K562 (cell line): ENCODE data around the gene EVI5. TPM values are rescaled to one million over a fixed set of nuclear protein-coding genes. Genes with fewer than 3 reads are reported as not detected.
A peak's percentile ranks its signal among the peaks of the same experiment; 100 is the strongest.

Experiments used
- ATAC-seq: fragments of 200-7000 bp; cut with Tn5 transposase; 3 replicates; pipeline ENCODE4 v1.9.1; 2020; ENCODE audit warnings: moderate library complexity
- BruUV-seq: library from RNA; stranded (reverse); fragments of 400-500 nt; replicated peaks from 2 replicates; lab custom pipeline; 2021; lab: Mats Ljungman, UMichigan
- CTCF ChIA-PET: fragments of 300-600 bp; formaldehyde crosslinking; extraction: SDS; loops from one replicate; lab custom pipeline; 2021; ENCODE audit warnings: low intra/inter-chr PET ratio; lab: Yijun Ruan, JAX
- POLR2A ChIA-PET: fragments of 300-600, 350-650 bp; sonication (Branson Sonifier 250); formaldehyde crosslinking; extraction: SDS; loops from one replicate; lab custom pipeline; 2021; ENCODE audit warnings: antibody characterized with exemption, inconsistent platforms; lab: Yijun Ruan, JAX
- DNase-seq, 4 experiments: peaks; one replicate each; pipeline versions ENCODE4 v3.0.0 to v3.0.0-alpha.2; 2011 to 2018; ENCODE audit warnings: low spot score in 3 of 4, mixed read lengths in 3 of 4; ENCODE audit errors: extremely low read depth in 1 of 4
- FAIRE-seq: peaks from 2 replicates; lab custom pipeline; 2011; peaks lifted over from hg19 to GRCh38; lab: Jason Lieb, UNC
- H2AFZ ChIP-seq: 2 replicates; pipeline ENCODE4 v1.6.0; 2011; ENCODE audit warnings: low read depth, low read length, control low read depth, inconsistent platforms
- H3K27ac ChIP-seq: fragments of 200-600 bp; 3 replicates; pipeline ENCODE4 v1.8.0; 2011; ENCODE audit warnings: low read depth, mild to moderate bottlenecking, control low read depth, inconsistent platforms, low read length, moderate library complexity, mixed read lengths; ENCODE audit errors: extremely low read depth
- H3K27me3 ChIP-seq, 2 experiments: fragments of 300-600 bp in 1 of 2; 2 replicates in 1 of 2; 3 replicates in 1 of 2; pipeline versions ENCODE4 v1.6.0 to v1.8.0; 2011; ENCODE audit warnings: inconsistent platforms in 2 of 2, low read length in 2 of 2, mild to moderate bottlenecking in 1 of 2, mixed read lengths in 1 of 2, moderate library complexity in 1 of 2; ENCODE audit not compliant: control insufficient read depth in 2 of 2, insufficient read depth in 2 of 2
- H3K36me3 ChIP-seq: fragments of 300-600 bp; 3 replicates; pipeline ENCODE4 v1.8.0; 2011; ENCODE audit warnings: mild to moderate bottlenecking, low read length, inconsistent platforms; ENCODE audit not compliant: control insufficient read depth, insufficient read depth
- H3K4me1 ChIP-seq, 2 experiments: fragments of 200-600 bp in 1 of 2; replicated peaks in 1 of 2; 2 replicates in 1 of 2; 3 replicates in 1 of 2; pipeline versions ENCODE4 v1.5.1 to v1.8.0; 2011; ENCODE audit warnings: inconsistent platforms in 2 of 2, low read length in 2 of 2, mild to moderate bottlenecking in 1 of 2, mixed read lengths in 1 of 2, moderate library complexity in 1 of 2; ENCODE audit not compliant: control insufficient read depth in 2 of 2, insufficient read depth in 2 of 2
- H3K4me2 ChIP-seq: 2 replicates; pipeline ENCODE4 v1.6.1; 2011; ENCODE audit warnings: low read length, control low read depth, inconsistent platforms, mixed read lengths; ENCODE audit not compliant: insufficient read depth
- H3K4me3 ChIP-seq: fragments of 200-600 bp; sonication (generic), shearing (Covaris generic); 2 replicates; pipeline ENCODE4 v1.5.1; 2016; ENCODE audit warnings: control low read depth, inconsistent platforms
- H3K79me2 ChIP-seq: fragments of 200-600 bp; 3 replicates; pipeline ENCODE4 v1.8.0; 2011; ENCODE audit warnings: low read length, inconsistent platforms; ENCODE audit not compliant: control insufficient read depth, insufficient read depth
- H3K9ac ChIP-seq, 2 experiments: 2 replicates each; pipeline versions ENCODE4 v1.6.0 to v1.6.1; 2011; ENCODE audit warnings: low read depth in 2 of 2, low read length in 2 of 2, control low read depth in 1 of 2, inconsistent platforms in 1 of 2, mild to moderate bottlenecking in 1 of 2, mixed read lengths in 1 of 2; ENCODE audit not compliant: insufficient read depth in 1 of 2
- H3K9me1 ChIP-seq: one replicate; pipeline ENCODE4 v1.6.0; 2011; ENCODE audit warnings: inconsistent platforms, mild to moderate bottlenecking, low read length, moderate library complexity; ENCODE audit not compliant: control insufficient read depth, insufficient read depth
- H3K9me3 ChIP-seq: replicated peaks from 2 replicates; pipeline ENCODE4 v1.5.1; 2011; ENCODE audit warnings: low read depth, low read length, inconsistent platforms; ENCODE audit not compliant: control insufficient read depth, insufficient read depth
- H4K20me1 ChIP-seq: replicated peaks from 2 replicates; pipeline ENCODE4 v1.6.1; 2011; ENCODE audit warnings: low read length, inconsistent platforms, mixed read lengths; ENCODE audit not compliant: control insufficient read depth, insufficient read depth
- CC2D1A ChIP-seq: fragments of 450-650 bp; IDR thresholded peaks from 2 replicates; pipeline ENCODE4 v1.6.1; 2017; ENCODE audit warnings: mild to moderate bottlenecking
- CEBPB ChIP-seq: fragments of 450-650 bp; IDR thresholded peaks from 2 replicates; pipeline ENCODE4 v1.6.1; 2016; ENCODE audit warnings: missing genetic modification characterization, missing compliant biosample characterization
- CEBPG ChIP-seq, 3 experiments: fragments of 200-800 bp in 1 of 3; sonication (Bioruptor generic) in 1 of 3; sonication (generic) in 1 of 3; formaldehyde crosslinking in 1 of 3; IDR thresholded peaks in 2 of 3; conservative IDR thresholded peaks in 1 of 3; 2 replicates each; pipeline versions ENCODE4 v1.6.1 to v1.8.0; 2016 to 2022; ENCODE audit warnings: missing compliant biosample characterization in 2 of 3, missing genetic modification characterization in 2 of 3, mild to moderate bottlenecking in 1 of 3, missing genetic modification reagents in 1 of 3
- KAT7 ChIP-seq: sonication (generic); formaldehyde crosslinking; IDR thresholded peaks from 2 replicates; pipeline ENCODE4 v1.8.0; 2022; ENCODE audit warnings: missing genetic modification reagents, mild to moderate bottlenecking, borderline replicate concordance
- MAFF ChIP-seq: IDR thresholded peaks from 2 replicates; pipeline ENCODE4 v1.6.1; 2012; ENCODE audit warnings: low read length, improper control_type of control experiment
- MAZ ChIP-seq, 2 experiments: fragments of 450-650 bp in 1 of 2; sonication (generic) in 1 of 2; formaldehyde crosslinking; IDR thresholded peaks in 1 of 2; conservative IDR thresholded peaks in 1 of 2; 2 replicates each; pipeline versions ENCODE4 v1.4.0 to v1.5.0; 2020; ENCODE audit warnings: mild to moderate bottlenecking in 1 of 2, missing genetic modification reagents in 1 of 2
- POLR2B ChIP-seq: fragments of 450-650 bp; IDR thresholded peaks from 2 replicates; pipeline ENCODE4 v1.6.1; 2018; ENCODE audit warnings: low read depth; ENCODE audit not compliant: partially characterized antibody
- RAD21 ChIP-seq, 2 experiments: fragments of 250-450 bp in 1 of 2; fragments of 450-650 bp in 1 of 2; sonication (Bioruptor Pico) in 1 of 2; formaldehyde crosslinking in 1 of 2; IDR thresholded peaks in 1 of 2; conservative IDR thresholded peaks in 1 of 2; 2 replicates each; pipeline versions ENCODE4 v1.4.0 to v1.8.0; 2020 to 2022; ENCODE audit warnings: mild to moderate bottlenecking in 2 of 2, moderate library complexity in 1 of 2
- SMARCA4 ChIP-seq: fragments of 450-650 bp; IDR thresholded peaks from 2 replicates; pipeline ENCODE4 v1.6.1; 2016
- SOX6 ChIP-seq: fragments of 450-650 bp; IDR thresholded peaks from 2 replicates; pipeline ENCODE4 v1.6.1; 2014; ENCODE audit warnings: mild to moderate bottlenecking
- ZNF277 ChIP-seq: fragments of 250-450 bp; sonication (Bioruptor Pico); IDR thresholded peaks from 2 replicates; pipeline ENCODE4 v1.8.0; 2022; ENCODE audit warnings: inconsistent platforms, mild to moderate bottlenecking, moderate library complexity, borderline replicate concordance
- WGBS: fragments of 100-300 bp; shearing (Covaris generic); methylation state at CpG from one replicate; pipeline ENCODE4 v1.1.6; 2016; ENCODE audit warnings: low coverage, mixed read lengths; ENCODE audit not compliant: insufficient coverage; ENCODE audit errors: missing lambda C conversion rate; 5-methylcytosine and 5-hydroxymethylcytosine counted together
- in situ Hi-C: fragments of 300-500 bp; cut with MboI; formaldehyde crosslinking; loops from 4 replicates; pipeline ENCODE4 v1.15.0; 2018; ENCODE audit warnings: inconsistent platforms, mixed read lengths
- intact Hi-C: fragments of 100-400 bp; cut with micrococcal nuclease; formaldehyde crosslinking; loops from 2 replicates; pipeline ENCODE4 v1.14.2; 2022
- polyA plus RNA-seq, 8 experiments: library from polyadenylated mRNA; depleted of rRNA in 4 of 8; stranded (reverse) in 5 of 8; unstranded in 3 of 8; fragments of >200 nt; fragmentation: Nextera tagmentation in 2 of 8; fragmentation: Illumina TruSeq in 1 of 8; extraction: Ambion mirVana in 2 of 8; extraction: Trizol in 1 of 8; gene quantifications; 2 replicates each; pipeline versions ENCODE4 v1.2.1 to v1.2.3, GENCODE V29; 2011 to 2014; ENCODE audit warnings: inconsistent platforms in 1 of 8, missing spikeins in 1 of 8
- total RNA-seq, 7 experiments: library from RNA; depleted of rRNA in 6 of 7; stranded (reverse); fragments of >200 nt in 6 of 7; fragmentation: Illumina TruSeq in 2 of 7; extraction: Trizol in 2 of 7; gene quantifications; 2 replicates each; pipeline versions ENCODE4 v1.2.1 to v1.2.3, GENCODE V29; 2011 to 2021; ENCODE audit warnings: low replicate concordance in 1 of 7

The EVI5 gene
- total and polyA plus RNA-seq, 9 of the 15 experiments (the other 6 are each of a cell fraction or from before 2014, with no cell fraction given): 1.7 to 50.1 (median 13.7) TPM

- DNase-seq (no peak), ATAC-seq (no peak), FAIRE-seq (no peak)
- Histone ChIP-seq H2AFZ (no peak overlapping the region), H3K27me3 (no peaks in the 10 kb centered on the region), H3K4me2 (no peak overlapping the region), H4K20me1 (no peaks in the 10 kb centered on the region), H3K36me3 (peaks cover 43% of the 10 kb centered on the region), H3K9me3 (no peaks in the 10 kb centered on the region), H3K9me1 (no peaks in the 10 kb centered on the region), H3K4me3 (no peak overlapping the region), H3K4me1 (no peaks in the 10 kb centered on the region), H3K9ac (no peak overlapping the region), H3K27ac (no peak overlapping the region), H3K79me2 (no peaks in the 10 kb centered on the region)
- intact Hi-C loops (no loop called here), in situ Hi-C loops (no loop called here)
- WGBS: 6% methylated on average over 1 of the region's 1 CpG
- no TSS peak for BruUV-seq
- ChIA-PET POLR2A (interaction anchor here (1.0 kb wide), 1 partner anchor 9 kb away, joined by 3 read pairs; no protein-coding TSS in a partner anchor), CTCF (no interaction called here)
- TF ChIP-seq RAD21 (CRISPR knock-in tag; conservative IDR thresholded peaks at IDR 0.05 in 1 of 2, IDR thresholded peaks at IDR 0.05 in 1 of 2): no peak
- TF ChIP-seq SMARCA4: no peak
- TF ChIP-seq POLR2B: no peak
- TF ChIP-seq MAFF: no peak
- peak; percentile 37; the same call in 1 of the 2 replicates for TF ChIP-seq SOX6
Measured at GRCh38 chr1:92691925-92692324, 93.0 kb downstream of the EVI5 start.

- Histone ChIP-seq H4K20me1 (no peaks in the 10 kb centered on the region), H3K9ac (no peak overlapping the region), H3K27ac (no peak overlapping the region), H3K36me3 (peaks cover 43% of the 10 kb centered on the region), H3K4me2 (no peak overlapping the region), H3K4me1 (no peaks in the 10 kb centered on the region), H3K9me3 (no peaks in the 10 kb centered on the region), H3K27me3 (no peaks in the 10 kb centered on the region), H3K9me1 (no peaks in the 10 kb centered on the region), H3K79me2 (no peaks in the 10 kb centered on the region), H3K4me3 (no peak overlapping the region), H2AFZ (no peak overlapping the region)
- FAIRE-seq (no peak), ATAC-seq (no peak), DNase-seq (no peak)
- intact Hi-C loops: no loop called here
- ChIA-PET POLR2A (interaction anchor here (1.1 kb wide), 1 partner anchor 9 kb away, joined by 3 read pairs; no protein-coding TSS in a partner anchor), CTCF (no interaction called here)
- in situ Hi-C loops: no loop called here
- 87% methylated on average over 3 of the region's 3 CpGs for WGBS
- TF ChIP-seq CEBPG (CRISPR knock-in tag; IDR thresholded peaks at IDR 0.05) (no peak), CEBPG (tag; conservative IDR thresholded peaks at IDR 0.05 in 1 of 2, IDR thresholded peaks at IDR 0.05 in 1 of 2) (0 out of 4 replicates have a peak, but pooled peaks of 1 of the 2 experiments have one; percentile 54), CC2D1A (no peak), ZNF277 (CRISPR knock-in tag) (no peak), MAZ (CRISPR knock-in tag; conservative IDR thresholded peaks at IDR 0.05 in 1 of 2, IDR thresholded peaks at IDR 0.05 in 1 of 2) (no peak), KAT7 (CRISPR knock-in tag) (no peak), CEBPB (tag) (peak; percentile 45)
- BruUV-seq: no TSS peak
Measured at GRCh38 chr1:92690212-92690906, 94.5 kb downstream of the EVI5 start.
